Activated T-helper 2 cell treated with anti-CD3 and anti-CD28 coated beads, Interferon-gamma antibody, Interleukin-2, Interleukin-4, amounts not matched to agents 10 μg/mL and 5 μg/mL and 100 μg/mL, durations not matched to agents 14 hours and 24 hours and 36 hours (primary cell): Measurements from ENCODE around the gene ARMC5. TPM values are rescaled to one million over a fixed set of nuclear protein-coding genes. Genes with fewer than 3 reads are reported as not detected.
"Not testable (repeated sequence)": the region's sequence is repeated elsewhere in the genome, so short reads cannot be mapped to it uniquely, and the experiment has no call there.

Experiments used
- DNase-seq: peaks from one replicate; pipeline ENCODE4 v3.0.0; 2021; ENCODE audit warnings: low spot score
- H3K27ac Mint-ChIP-seq: one replicate; pipeline ENCODE4 v1.8.0; 2021; ENCODE audit warnings: mixed read lengths
- H3K27me3 Mint-ChIP-seq: one replicate; pipeline ENCODE4 v1.8.0; 2021; ENCODE audit warnings: low read depth, mixed read lengths
- H3K36me3 Mint-ChIP-seq: one replicate; pipeline ENCODE4 v1.8.0; 2021; ENCODE audit warnings: low read depth, mixed read lengths
- H3K4me1 Mint-ChIP-seq: one replicate; pipeline ENCODE4 v1.8.0; 2021; ENCODE audit warnings: low read depth, mixed read lengths
- H3K4me3 Mint-ChIP-seq: one replicate; pipeline ENCODE4 v1.8.0; 2021; ENCODE audit warnings: low read depth, mild to moderate bottlenecking, moderate library complexity, mixed read lengths
- H3K9me3 Mint-ChIP-seq: one replicate; pipeline ENCODE4 v1.8.0; 2021; ENCODE audit warnings: mixed read lengths
- intact Hi-C: fragments of 100-400 bp; cut with micrococcal nuclease; formaldehyde crosslinking; loops from one replicate; pipeline ENCODE4 v1.15.1; 2023
- total RNA-seq: library from RNA; stranded (reverse); gene quantifications from 2 replicates; pipeline ENCODE4 v1.2.3, GENCODE V29; 2022

Gene ARMC5
- total RNA-seq, 1 donor from 2014 or later, result 10.5 TPM

DNA sequence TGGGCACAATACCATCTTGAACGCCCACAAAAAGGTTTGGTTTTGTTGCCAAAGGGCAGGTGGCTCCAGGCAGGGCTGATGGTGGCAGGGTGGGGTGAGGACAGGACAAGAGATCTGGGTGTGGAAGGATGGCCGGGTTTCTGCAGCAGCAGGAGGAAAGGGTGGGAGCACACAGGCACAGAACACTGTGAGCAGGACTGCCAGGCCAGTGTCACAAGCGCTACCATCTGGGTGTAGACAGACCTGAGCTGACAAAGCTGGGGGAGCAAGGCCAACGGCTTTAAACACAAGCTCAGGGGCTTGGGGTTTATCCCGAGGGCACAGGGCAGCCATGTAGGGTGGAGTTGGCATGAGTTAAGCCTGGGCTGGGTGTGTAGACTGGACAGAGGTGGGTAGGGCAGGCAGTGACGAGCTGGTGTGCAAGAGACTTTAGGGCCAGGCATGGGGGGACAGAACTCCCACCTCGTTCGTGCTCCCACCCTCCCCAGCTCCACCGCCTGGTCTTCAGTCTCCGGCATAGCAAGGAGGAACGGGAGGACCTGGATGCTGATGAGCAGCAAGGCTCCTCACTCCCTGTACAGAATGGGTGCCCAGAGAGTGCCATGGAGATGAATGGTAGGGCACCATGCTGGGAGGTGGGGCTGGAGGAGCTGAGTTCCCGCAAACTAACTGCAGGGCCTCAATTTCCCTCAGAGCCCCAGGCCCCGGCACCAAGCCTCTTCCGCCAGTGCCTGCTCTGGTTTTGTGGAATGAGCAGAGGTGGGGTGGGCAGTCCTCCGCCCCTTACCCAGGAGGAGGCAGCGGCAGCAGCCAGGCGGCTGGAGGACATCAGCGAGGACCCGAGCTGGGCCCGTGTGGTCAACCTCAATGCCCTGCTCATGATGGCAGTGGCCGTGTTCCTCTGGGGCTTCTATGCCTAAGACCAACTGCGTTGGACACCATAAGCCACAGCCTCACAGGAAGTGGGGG lies 30.6 kb downstream of the ARMC5 start:
- no peaks in the 10 kb centered on the region for H3K9me3 Mint-ChIP-seq
- intact Hi-C loops, result no loop called here
- peaks cover 23% of the 10 kb centered on the region for H3K36me3 Mint-ChIP-seq
- DNase-seq, result no peak
- H3K27ac Mint-ChIP-seq, result no peak overlapping the region
- peaks cover 8% of the 10 kb centered on the region for H3K27me3 Mint-ChIP-seq
- H3K4me1 Mint-ChIP-seq, result peaks cover 3% of the 10 kb centered on the region
- H3K4me3 Mint-ChIP-seq, result peak overlapping the region; percentile 31

DNA sequence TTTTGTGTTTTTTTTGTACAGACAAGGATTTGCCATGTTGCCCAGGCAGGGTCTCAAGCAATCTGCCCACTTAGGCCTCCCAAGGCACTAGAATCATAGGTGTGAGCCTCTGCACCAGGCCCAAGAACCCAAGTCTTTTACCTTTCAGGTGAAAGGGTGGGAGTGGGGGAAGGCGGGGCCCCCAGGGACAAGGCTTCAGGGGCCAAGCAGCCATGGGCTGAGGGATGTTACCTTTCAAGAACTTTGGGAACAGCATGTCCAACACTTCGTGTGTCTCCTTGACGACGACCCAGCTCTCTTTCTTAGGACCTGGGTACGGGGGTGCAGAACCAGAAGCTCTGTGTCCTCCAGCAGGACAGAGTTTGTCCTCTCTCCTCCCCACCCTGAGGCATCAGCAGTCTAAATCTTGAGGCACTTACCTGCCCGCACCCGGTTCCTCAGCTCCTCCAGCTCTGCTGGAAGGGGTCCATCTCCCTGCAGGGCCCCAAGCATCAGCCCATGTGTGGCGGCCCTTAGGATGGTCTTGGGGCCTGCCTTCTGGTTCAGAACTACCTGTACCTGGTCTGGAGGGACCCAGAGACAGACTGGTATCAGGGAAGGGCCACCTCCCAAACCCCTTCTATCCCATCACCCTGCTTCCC lies 32.6 kb downstream of the ARMC5 start:
- DNase-seq, result no peak
- Mint-ChIP-seq H3K27ac (no peak overlapping the region), H3K4me1 (peaks cover 3% of the 10 kb centered on the region), H3K36me3 (peaks cover 24% of the 10 kb centered on the region), H3K4me3 (no peak overlapping the region), H3K27me3 (no peaks in the 10 kb centered on the region), H3K9me3 (no peaks in the 10 kb centered on the region)
- intact Hi-C loops, result no loop called here

DNA sequence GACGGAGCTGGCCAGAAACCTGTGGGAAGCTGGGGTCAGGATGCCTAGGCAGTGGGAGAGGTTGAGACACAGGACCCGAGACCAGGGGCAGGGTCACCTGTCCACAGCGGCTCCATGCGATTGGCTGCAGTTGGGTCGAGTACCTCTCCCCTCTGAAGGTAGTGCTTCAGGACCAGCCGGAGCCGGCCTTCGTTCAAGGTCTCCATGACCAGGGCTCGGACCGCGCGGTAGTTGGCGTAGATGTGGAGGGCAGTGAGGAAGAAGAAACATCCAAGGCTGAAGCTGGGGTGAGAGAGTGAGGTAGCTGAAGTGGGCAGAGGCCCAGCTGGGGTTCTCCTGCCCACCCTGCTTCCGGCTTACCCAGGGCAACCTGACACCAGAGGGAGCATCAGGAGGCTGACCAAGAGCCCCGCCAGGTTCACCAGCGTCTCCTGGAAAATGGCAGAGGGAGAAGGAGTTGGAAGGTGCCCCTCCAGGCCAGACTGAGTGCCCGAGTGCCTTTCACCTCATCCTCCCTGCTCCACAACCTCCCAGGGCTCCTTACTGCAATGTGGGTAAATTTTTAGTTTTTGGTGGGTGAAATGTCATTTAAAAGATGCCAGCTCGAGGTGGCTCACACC lies 34.3 kb downstream of the ARMC5 start:
- no peaks in the 10 kb centered on the region for H3K9me3 Mint-ChIP-seq
- H3K4me3 Mint-ChIP-seq, result no peak overlapping the region
- peaks cover 34% of the 10 kb centered on the region for H3K36me3 Mint-ChIP-seq
- no peaks in the 10 kb centered on the region for H3K27me3 Mint-ChIP-seq
- DNase-seq, result no peak
- H3K27ac Mint-ChIP-seq, result no peak overlapping the region
- H3K4me1 Mint-ChIP-seq, result no peaks in the 10 kb centered on the region
- intact Hi-C loops, result no loop called here

DNA sequence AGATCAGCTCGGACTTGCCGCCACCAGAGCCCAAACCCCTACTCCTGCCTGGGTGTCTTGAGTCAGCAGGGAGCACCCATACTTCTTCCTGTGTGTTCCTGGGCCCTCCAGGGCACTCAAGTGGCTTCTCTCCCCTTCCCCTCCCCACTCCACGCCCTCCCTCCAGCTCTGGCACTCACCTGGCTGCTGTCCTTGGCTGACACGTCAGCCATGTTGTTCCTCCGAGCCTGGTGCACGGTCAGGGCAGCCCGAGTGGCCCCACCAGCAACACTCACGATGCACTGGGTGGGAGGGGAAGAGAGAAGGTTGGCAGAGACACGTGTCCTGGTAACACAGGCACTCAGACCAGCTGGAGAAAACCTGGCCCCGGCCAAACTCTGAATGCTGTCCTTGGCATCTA lies 37.4 kb downstream of the ARMC5 start:
- DNase-seq, result no peak
- intact Hi-C loops, result no loop called here
- Mint-ChIP-seq H3K27ac (no peak overlapping the region), H3K4me1 (no peaks in the 10 kb centered on the region), H3K4me3 (no peak overlapping the region), H3K27me3 (no peaks in the 10 kb centered on the region), H3K36me3 (peaks cover 35% of the 10 kb centered on the region), H3K9me3 (no peaks in the 10 kb centered on the region)

DNA sequence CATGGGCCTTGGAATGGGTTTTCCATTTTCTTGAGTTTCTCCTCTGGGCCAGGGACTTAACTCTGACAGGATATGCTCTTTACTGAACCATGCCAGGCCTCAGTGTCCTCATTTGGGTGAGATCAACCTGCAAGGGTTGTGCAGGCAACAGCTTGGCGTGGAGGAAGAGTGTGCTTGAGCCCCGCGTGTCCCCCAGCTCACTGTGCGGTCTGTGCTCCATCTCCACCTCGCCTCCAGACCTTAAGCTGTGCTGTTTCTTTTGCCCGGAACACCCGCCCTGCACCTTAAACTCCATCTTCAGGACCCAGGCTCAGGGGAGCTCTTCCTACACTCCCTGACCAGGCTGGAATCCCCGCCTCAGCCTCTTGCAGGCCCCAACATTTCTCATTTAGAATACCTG lies 39.2 kb downstream of the ARMC5 start:
- Mint-ChIP-seq H3K9me3 (no peaks in the 10 kb centered on the region), H3K36me3 (peaks cover 22% of the 10 kb centered on the region), H3K27me3 (no peaks in the 10 kb centered on the region), H3K4me1 (no peaks in the 10 kb centered on the region), H3K4me3 (no peak overlapping the region), H3K27ac (no peak overlapping the region)
- intact Hi-C loops, result no loop called here
- DNase-seq, result no peak

DNA sequence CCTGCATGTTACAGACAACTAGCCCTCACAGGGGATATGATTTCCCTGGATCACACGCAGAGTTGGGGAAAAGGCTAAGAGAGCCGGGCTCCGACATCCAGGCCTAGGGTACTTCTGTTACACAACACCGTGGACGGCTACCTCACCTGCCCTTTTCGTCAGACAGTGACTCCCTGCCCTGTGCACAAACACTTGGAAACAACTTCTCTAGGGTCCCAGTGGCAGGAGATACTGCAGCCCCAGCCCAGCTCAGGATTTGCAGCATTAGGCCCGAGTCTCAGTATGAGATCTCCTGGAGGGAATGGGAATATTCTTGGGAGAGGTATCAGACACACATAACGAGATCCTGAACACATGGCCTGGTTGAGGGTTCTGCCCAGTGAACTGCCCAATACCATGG lies 40.6 kb downstream of the ARMC5 start:
- Mint-ChIP-seq H3K27me3 (no peaks in the 10 kb centered on the region), H3K36me3 (peaks cover 27% of the 10 kb centered on the region), H3K4me1 (peaks cover 5% of the 10 kb centered on the region), H3K27ac (no peak overlapping the region), H3K9me3 (no peaks in the 10 kb centered on the region), H3K4me3 (no peak overlapping the region)
- DNase-seq, result no peak
- intact Hi-C loops, result no loop called here

DNA sequence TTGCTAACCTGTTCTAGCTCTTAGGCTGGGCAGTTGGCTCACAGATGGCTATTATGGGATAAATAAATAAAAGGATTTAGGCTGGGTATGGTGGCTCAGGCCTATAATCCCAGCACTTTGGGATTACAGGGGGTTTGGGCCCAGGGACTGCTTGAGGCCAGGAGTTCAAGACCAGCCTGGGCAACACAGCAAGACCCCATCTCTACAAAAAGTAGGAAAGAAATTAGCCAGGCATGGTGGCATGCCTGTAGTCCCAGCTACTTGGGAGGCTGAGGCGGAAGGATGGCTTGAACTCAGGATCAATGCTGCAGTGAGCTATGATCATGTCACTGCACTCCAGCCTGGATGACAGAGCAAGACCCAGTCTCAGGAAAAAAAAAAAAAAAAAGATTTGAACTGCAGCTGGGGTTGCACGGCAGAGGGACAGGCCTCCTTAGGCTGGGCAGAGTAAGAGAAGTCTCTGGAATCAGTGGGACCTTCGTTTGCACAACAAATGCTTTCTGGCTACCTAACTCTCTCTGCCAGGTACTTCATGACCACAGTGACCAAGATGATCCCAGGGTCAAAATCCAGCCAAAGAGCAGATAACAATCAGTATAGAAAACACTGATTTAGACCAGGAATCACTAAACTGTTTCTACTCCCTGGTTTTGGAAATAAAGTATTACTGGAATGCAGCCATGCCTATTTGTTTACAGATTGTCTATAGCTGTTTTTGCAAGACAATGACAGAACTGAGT lies 42.1 kb downstream of the ARMC5 start:
- Mint-ChIP-seq H3K27ac (no peak overlapping the region), H3K4me3 (no peak overlapping the region), H3K27me3 (no peaks in the 10 kb centered on the region), H3K4me1 (peaks cover 15% of the 10 kb centered on the region), H3K36me3 (peaks cover 35% of the 10 kb centered on the region), H3K9me3 (no peaks in the 10 kb centered on the region)
- no peak for DNase-seq
- intact Hi-C loops, result no loop called here

DNA sequence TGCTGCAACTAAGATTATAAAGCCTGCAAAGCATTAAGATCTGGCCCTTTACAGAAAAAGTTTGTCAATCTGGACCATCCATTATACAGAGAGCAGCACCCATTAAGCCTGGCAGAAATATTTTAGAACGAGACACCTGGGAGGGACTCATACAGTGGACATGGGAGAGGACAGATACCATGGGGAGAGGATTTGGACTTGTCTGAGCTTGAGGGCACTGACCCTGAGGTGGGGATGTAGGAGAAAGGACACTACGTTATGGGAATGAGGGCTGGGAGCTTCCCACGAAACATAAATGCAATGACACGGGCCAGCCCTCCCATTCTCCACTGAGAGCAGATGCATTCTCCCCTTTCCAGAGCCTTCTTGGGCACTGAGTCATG lies 42.7 kb downstream of the ARMC5 start:
- no peak for DNase-seq
- Mint-ChIP-seq H3K9me3 (no peaks in the 10 kb centered on the region), H3K36me3 (peaks cover 35% of the 10 kb centered on the region), H3K4me3 (no peak overlapping the region), H3K4me1 (peaks cover 15% of the 10 kb centered on the region), H3K27me3 (no peaks in the 10 kb centered on the region), H3K27ac (no peak overlapping the region)
- intact Hi-C loops, result no loop called here

DNA sequence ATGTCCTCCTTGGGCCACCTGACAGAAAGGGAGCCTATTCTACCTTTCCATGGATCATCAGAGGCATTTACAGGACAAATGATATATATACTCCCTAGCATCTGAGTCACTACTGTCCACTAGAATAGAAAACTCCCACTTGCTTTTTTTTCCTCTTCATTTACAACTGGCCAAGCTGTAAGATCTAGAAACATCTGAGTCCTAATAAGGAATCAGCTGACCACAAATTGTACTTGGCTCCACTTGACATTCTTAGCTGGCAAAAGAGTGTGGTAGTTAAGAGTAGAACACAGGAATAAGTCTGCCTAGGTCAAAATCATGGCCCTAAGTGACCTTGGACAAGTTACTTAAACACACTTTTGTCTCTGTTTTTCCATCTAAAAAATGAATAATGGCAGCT lies 43.7 kb downstream of the ARMC5 start:
- DNase-seq, result no peak
- Mint-ChIP-seq H3K4me1 (peaks cover 21% of the 10 kb centered on the region), H3K27me3 (no peaks in the 10 kb centered on the region), H3K36me3 (peaks cover 29% of the 10 kb centered on the region), H3K27ac (no peak overlapping the region), H3K9me3 (no peaks in the 10 kb centered on the region), H3K4me3 (no peak overlapping the region)
- intact Hi-C loops, result no loop called here

DNA sequence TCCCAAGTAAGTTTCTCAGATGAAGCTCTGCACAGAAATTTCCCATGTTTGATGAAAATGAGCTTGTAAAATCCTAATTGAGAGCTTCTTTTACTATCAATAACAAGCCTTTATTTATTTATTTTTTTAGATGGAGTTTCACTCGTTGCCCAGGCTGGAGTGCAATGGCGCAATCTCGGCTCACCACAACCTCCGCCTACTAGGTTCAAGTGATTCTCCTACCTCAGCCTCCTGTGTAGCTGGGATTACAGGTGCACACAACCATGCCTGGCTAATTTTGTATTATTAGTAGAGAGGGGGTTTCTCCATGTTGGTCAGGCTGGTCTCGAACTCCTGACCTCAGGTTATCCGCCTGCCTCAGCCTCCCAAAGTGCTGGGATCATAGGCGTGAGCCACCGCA lies 44.3 kb downstream of the ARMC5 start:
- H3K9me3 Mint-ChIP-seq, H3K4me3 Mint-ChIP-seq, DNase-seq, intact Hi-C loops, H3K27me3 Mint-ChIP-seq, H3K27ac Mint-ChIP-seq: not testable (repeated sequence)
- Mint-ChIP-seq H3K36me3 (peaks cover 30% of the 10 kb centered on the region), H3K4me1 (peaks cover 21% of the 10 kb centered on the region)

DNA sequence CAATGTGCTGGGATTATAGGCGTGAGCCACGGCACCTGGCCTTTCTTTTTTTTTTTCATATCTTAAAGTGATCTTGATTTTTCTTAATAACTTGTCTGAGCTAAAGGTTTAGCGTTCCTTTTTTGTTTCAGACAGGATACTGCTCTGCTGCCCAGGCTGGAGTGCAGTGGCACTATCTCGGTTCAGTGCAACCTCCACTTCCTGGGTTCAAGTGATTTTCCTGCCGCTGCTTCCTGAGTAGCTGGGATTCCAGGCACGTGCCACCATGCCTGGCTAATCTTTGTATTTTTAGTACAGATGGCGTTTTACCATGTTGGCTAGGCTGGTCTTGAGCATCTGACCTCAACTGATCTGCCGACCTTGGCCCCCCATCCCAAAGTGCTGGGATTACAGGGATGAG lies 44.9 kb downstream of the ARMC5 start:
- Mint-ChIP-seq H3K27ac (no peak overlapping the region), H3K4me3 (no peak overlapping the region), H3K36me3 (peaks cover 36% of the 10 kb centered on the region), H3K4me1 (peaks cover 25% of the 10 kb centered on the region), H3K27me3 (no peaks in the 10 kb centered on the region), H3K9me3 (no peaks in the 10 kb centered on the region)
- intact Hi-C loops, result no loop called here
- DNase-seq, result no peak

DNA sequence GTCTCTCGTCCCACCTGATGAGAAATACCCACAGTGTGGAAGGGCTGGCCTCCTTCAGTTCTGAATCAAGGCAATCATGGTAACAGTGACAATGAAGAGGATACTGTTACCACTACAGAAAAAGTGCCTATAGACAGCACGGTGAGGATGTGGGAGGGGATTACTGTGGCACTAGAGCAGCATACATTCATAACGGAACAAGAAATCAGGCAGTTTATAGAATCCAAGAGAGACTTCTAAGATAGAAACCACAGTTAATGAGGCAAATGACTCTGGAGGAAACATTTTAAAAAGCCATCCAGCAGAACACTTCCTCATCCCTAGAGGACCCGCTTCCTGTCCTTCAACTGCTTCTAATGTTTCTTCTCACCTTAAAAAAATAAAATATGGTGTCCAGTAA lies 46.2 kb downstream of the ARMC5 start:
- Mint-ChIP-seq H3K4me1 (peaks cover 30% of the 10 kb centered on the region), H3K36me3 (peaks cover 32% of the 10 kb centered on the region), H3K4me3 (no peak overlapping the region), H3K27me3 (no peaks in the 10 kb centered on the region), H3K9me3 (no peaks in the 10 kb centered on the region), H3K27ac (peak overlapping the region; percentile 82)
- intact Hi-C loops, result loop anchor here (5.0 kb wide), 1 partner anchor 192 kb away; no protein-coding TSS in a partner anchor
- DNase-seq, result no peak
